Calu3 (cell line): ENCODE measurements around the gene TMEM223. TPM values are rescaled to one million over a fixed set of nuclear protein-coding genes. Genes with fewer than 3 reads are reported as not detected.
"Not testable (repeated sequence)": the region's sequence is repeated elsewhere in the genome, so short reads cannot be mapped to it uniquely, and the experiment has no call there.

Experiments
- BruUV-seq: library from RNA; stranded (reverse); fragments of 400-500 nt; replicated peaks from 2 replicates; lab custom pipeline; 2021; lab: Mats Ljungman, UMichigan
- CTCF ChIA-PET: fragments of 300-600 bp; sonication (Branson Sonifier 250); formaldehyde crosslinking; loops from one replicate; lab custom pipeline; 2022; ENCODE audit warnings: antibody characterized with exemption; lab: Charles Lee
- DNase-seq: peaks from one replicate; pipeline ENCODE4 v3.0.0; 2022
- H3K27ac Mint-ChIP-seq: one replicate; pipeline ENCODE4 v1.8.0; 2022; ENCODE audit warnings: mixed read lengths; ENCODE audit not compliant: unreplicated experiment
- H3K27me3 Mint-ChIP-seq: one replicate; pipeline ENCODE4 v1.8.0; 2022; ENCODE audit warnings: mixed read lengths; ENCODE audit not compliant: unreplicated experiment
- H3K36me3 Mint-ChIP-seq: one replicate; pipeline ENCODE4 v1.8.0; 2022; ENCODE audit warnings: mild to moderate bottlenecking, moderate library complexity, mixed read lengths; ENCODE audit not compliant: insufficient read depth, unreplicated experiment
- H3K4me1 Mint-ChIP-seq: one replicate; pipeline ENCODE4 v1.8.0; 2022; ENCODE audit warnings: mild to moderate bottlenecking, low read depth, mixed read lengths; ENCODE audit not compliant: unreplicated experiment
- H3K4me3 Mint-ChIP-seq: one replicate; pipeline ENCODE4 v1.8.0; 2022; ENCODE audit warnings: mild to moderate bottlenecking, low read depth, moderate library complexity, mixed read lengths; ENCODE audit not compliant: unreplicated experiment
- H3K9me3 Mint-ChIP-seq: one replicate; pipeline ENCODE4 v1.8.0; 2022; ENCODE audit warnings: low read depth, mixed read lengths; ENCODE audit not compliant: unreplicated experiment
- CTCF ChIP-seq: fragments of 200-600 bp; IDR thresholded peaks from one replicate; pipeline ENCODE4 v1.8.0; 2022; ENCODE audit warnings: antibody characterized with exemption; ENCODE audit not compliant: unreplicated experiment
- intact Hi-C: fragments of 100-400 bp; cut with micrococcal nuclease; formaldehyde crosslinking; loops from one replicate; pipeline ENCODE4 v1.10.0; 2022; ENCODE audit not compliant: unreplicated experiment
- total RNA-seq: library from RNA; stranded (reverse); gene quantifications from 2 replicates; pipeline ENCODE4 v1.2.3, GENCODE V29; 2022

TMEM223 gene
- total RNA-seq, 1 experiment from 2014 or later = 19.4 TPM

- no peaks in the 10 kb centered on the region for H3K4me1 Mint-ChIP-seq
- CTCF ChIA-PET = interaction anchor here (0.5 to 1.5 kb wide), 14 partner anchors 12 to 890 kb away, joined by 3 to 16 read pairs (median 3); partner anchors contain the start of genes HNRNPUL2, LBHD1, TAF6L and TMEM179B
- no peaks in the 10 kb centered on the region for H3K9me3 Mint-ChIP-seq
- H3K27ac Mint-ChIP-seq = peak within 1 kb of the TSS; percentile 93
- peak within 1 kb of the TSS; percentile 92 for H3K4me3 Mint-ChIP-seq
- intact Hi-C loops = no loop called here
- DNase-seq = peak; percentile 96
- BruUV-seq = no TSS peak
- H3K27me3 Mint-ChIP-seq = no peaks in the 10 kb centered on the region
- H3K36me3 Mint-ChIP-seq = peaks cover 18% of the 10 kb centered on the region
- TF ChIP-seq CTCF = no peak
These were observed 37.8 kb downstream of the TMEM223 start, which contains the start of gene ZBTB3 for GRCh38 chr11:62753736-62754603. TSS of gene ZBTB3 (minus strand) at chr11:62754160. CDS start at chr11:62753664, 496 bp downstream.

GRCh38 chr11:62752994-62753735, 38.6 kb downstream of the TMEM223 start:
- no peak for DNase-seq
- peaks cover 18% of the 10 kb centered on the region for H3K36me3 Mint-ChIP-seq
- CTCF ChIA-PET = interaction anchor here (0.5 to 1.5 kb wide), 10 partner anchors 9 to 162 kb away, joined by 3 to 16 read pairs (median 3); partner anchors contain the start of genes HNRNPUL2, LBHD1, TAF6L and TMEM179B
- no peaks in the 10 kb centered on the region for H3K4me1 Mint-ChIP-seq
- intact Hi-C loops = no loop called here
- peak overlapping the region; percentile 93 for H3K27ac Mint-ChIP-seq
- H3K4me3 Mint-ChIP-seq = peak overlapping the region; percentile 92
- TSS peak; percentile 79 for BruUV-seq
- H3K9me3 Mint-ChIP-seq = no peaks in the 10 kb centered on the region
- no peaks in the 10 kb centered on the region for H3K27me3 Mint-ChIP-seq
- TF ChIP-seq CTCF = no peak

- no peak overlapping the region for H3K27ac Mint-ChIP-seq
- BruUV-seq = no TSS peak
These were observed 39.5 kb downstream of the TMEM223 start for GRCh38 chr11:62752177-62752785.

GRCh38 chr11:62749931-62750330, 41.9 kb downstream of the TMEM223 start:
- H3K9me3 Mint-ChIP-seq, H3K27me3 Mint-ChIP-seq, DNase-seq, H3K27ac Mint-ChIP-seq, BruUV-seq, H3K4me1 Mint-ChIP-seq, intact Hi-C loops, H3K4me3 Mint-ChIP-seq: not testable (repeated sequence)
- H3K36me3 Mint-ChIP-seq = peaks cover 18% of the 10 kb centered on the region
- CTCF ChIA-PET = interaction anchor here (0.6 kb wide), 1 partner anchor 75 kb away, joined by 3 read pairs; no protein-coding TSS in a partner anchor

More at GRCh38 chr11:62752177-62752785, 39.5 kb downstream of the TMEM223 start:
- intact Hi-C loops = no loop called here
- CTCF ChIA-PET = no interaction called here
- Mint-ChIP-seq H3K36me3 (peaks cover 18% of the 10 kb centered on the region), H3K27me3 (no peaks in the 10 kb centered on the region), H3K9me3 (no peaks in the 10 kb centered on the region), H3K4me1 (no peaks in the 10 kb centered on the region), H3K4me3 (no peak overlapping the region)
- DNase-seq = no peak
- no peak for TF ChIP-seq CTCF
